ENCODE measurements around the gene VPS50.

VPS50 gene

DNA sequence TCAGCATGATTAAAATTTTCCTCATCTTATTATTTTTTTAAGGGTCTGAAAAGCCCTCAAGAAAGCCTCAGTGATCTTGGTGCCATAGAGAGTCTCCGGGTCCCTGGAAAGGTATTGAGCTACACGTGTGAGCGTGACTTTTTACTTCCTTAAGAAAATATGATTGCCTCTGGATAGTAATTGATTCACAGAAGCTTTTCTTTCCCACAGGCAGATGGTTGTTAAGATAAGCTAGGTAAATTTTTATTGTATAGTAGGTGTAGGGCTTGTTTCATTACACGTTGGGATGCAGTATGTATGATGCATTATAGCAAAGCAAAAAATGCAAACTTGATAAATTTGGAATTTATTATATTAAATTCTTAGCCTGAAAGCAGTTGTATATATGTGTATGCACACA lies 7.7 kb downstream of the VPS50 start:
- TF ChIP-seq, protein P1, sequence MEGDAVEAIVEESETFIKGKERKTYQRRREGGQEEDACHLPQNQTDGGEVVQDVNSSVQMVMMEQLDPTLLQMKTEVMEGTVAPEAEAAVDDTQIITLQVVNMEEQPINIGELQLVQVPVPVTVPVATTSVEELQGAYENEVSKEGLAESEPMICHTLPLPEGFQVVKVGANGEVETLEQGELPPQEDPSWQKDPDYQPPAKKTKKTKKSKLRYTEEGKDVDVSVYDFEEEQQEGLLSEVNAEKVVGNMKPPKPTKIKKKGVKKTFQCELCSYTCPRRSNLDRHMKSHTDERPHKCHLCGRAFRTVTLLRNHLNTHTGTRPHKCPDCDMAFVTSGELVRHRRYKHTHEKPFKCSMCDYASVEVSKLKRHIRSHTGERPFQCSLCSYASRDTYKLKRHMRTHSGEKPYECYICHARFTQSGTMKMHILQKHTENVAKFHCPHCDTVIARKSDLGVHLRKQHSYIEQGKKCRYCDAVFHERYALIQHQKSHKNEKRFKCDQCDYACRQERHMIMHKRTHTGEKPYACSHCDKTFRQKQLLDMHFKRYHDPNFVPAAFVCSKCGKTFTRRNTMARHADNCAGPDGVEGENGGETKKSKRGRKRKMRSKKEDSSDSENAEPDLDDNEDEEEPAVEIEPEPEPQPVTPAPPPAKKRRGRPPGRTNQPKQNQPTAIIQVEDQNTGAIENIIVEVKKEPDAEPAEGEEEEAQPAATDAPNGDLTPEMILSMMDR (IDR thresholded peaks at IDR 0.05; ENCODE audit: low read depth, low read length): no peak
- DNase-seq (ENCODE audit: extremely low read depth, low read depth): no peak

DNA sequence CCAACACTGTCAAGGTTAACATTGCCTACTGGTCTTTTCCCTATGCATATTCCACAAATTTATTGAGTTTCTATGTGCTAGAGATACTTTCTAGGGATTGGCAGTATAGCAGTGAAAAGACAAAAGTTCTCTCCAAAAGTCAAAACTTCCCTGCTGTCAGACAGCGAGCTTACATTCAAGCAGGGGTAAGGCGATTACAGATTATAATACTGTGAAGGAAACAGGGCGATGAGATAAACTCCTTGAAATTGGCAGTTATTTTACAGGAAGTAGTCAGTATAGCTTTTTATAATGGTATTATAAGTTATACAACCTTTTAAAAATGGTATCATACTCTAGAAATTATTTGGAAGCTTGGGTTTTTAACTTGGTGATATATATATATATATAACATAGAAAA lies 9.9 kb downstream of the VPS50 start:
- TF ChIP-seq, protein P1 (IDR thresholded peaks at IDR 0.05; ENCODE audit: low read depth, low read length): no peak
- no peak for DNase-seq (ENCODE audit: extremely low read depth, low read depth)

DNA sequence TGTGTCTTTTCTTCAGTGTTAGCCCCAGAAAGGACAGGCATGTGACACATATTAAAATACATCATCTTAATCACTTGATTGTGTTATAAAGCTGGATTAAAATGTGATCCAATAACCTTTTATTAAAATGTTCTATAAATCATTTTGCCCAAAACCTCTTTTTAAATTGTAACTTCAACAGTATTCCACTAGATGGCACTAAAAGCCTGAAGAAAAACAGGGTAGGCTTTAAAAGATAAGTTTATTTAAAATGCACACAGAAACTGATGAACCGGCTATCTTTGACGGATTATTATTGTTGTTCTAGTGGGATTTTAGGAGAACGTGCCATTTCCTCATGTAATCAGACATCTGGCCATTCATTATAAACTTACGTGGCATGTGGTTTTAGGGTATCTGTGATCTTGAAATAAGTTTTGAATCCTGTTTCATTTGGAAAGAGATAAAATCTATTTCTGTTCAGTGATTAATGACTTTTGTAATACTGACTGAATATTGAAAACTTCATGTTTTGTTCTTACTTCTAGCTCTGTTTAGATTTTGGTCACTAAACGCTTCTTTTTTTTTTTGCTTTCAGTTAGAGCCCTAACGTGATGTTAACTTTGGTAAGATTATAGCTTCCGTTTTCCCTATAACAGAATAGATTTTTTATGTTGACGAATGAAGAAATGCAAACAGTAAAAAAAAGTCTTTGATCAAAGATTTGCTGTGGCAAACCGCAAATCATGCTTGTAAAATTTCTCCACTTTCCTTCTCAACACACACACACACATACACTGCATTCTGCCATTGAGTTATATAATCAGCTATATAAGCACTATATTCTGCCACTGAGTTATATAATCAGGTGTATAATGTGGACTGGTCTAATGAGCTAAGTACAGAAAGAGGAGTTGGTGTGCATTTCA lies 13.6 kb downstream of the VPS50 start:
- DNase-seq (ENCODE audit: extremely low read depth, low read depth): no peak
- TF ChIP-seq, protein P1 (IDR thresholded peaks at IDR 0.05; ENCODE audit: low read depth, low read length): peak; percentile 43

DNA sequence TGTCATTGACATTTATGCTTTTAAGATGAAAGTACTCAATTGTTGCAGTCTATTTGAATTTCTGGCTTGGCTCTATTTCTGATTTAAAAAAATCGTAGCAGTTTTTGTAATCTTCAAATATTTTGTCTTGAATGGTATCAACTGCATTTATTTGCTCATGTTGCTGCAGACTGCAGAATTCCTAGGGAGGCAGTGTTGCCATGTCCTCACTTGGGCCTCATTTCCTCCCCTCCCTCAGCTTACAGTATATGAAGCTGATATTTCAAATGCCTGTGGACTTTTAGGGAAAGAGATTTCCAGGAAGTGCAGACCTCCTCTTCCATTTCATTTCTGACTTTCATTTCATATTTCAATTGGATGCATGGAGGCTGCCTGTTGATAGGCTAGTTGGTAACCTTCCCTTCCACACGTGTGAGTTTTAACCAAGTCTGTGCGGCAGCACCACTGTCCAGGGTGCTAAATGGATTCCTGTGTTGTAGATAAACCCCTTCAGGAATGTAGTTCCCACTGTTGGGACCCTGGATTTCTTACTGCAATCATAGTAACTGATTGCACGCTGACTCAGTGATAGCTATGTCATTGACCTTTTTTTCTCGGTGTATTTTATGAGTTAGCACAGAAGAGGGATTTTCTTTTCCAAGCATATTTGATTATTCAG lies 17.5 kb downstream of the VPS50 start:
- DNase-seq (ENCODE audit: extremely low read depth, low read depth): no peak
- TF ChIP-seq, protein P1 (IDR thresholded peaks at IDR 0.05; ENCODE audit: low read depth, low read length): no peak

DNA sequence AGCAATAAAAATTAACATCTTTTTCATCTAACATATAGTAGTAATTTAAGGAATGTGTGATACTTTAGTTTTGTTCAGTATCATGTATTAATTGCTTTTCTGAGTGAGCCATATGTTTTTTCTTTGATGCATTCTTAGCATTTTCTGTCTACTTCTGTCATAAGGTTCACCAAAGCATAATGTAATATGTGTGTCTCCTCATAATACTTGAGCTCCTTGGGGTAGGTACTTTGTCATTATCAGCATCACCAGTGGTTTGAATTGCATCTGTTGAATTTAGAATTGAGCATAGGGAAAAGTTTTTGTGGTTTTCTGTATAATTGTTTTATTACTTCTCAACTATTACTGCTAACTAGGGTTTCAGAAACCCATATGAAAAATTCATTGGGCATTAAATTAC lies 26.5 kb downstream of the VPS50 start:
- no peak for DNase-seq (ENCODE audit: extremely low read depth, low read depth)
- TF ChIP-seq, protein P1 (IDR thresholded peaks at IDR 0.05; ENCODE audit: low read depth, low read length): no peak

DNA sequence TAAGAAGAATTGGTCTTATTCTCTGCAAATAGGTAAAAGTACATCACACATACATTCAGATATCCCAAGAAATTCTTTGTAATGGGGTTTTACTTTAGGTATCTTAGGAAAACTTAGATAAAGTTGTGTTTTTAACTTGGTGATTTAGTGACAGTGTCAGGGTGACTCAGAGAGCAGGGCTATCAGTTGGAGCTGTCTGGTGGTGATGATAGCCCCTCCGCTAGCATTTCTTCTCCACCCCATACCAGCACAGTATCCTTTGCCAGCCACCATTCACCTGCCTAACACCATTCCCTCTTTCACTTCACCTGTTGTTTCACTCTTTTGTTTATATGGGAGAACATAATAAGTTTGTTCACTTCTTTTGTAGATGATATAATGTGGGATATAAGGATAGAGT lies 30.4 kb downstream of the VPS50 start:
- TF ChIP-seq, protein P1 (IDR thresholded peaks at IDR 0.05; ENCODE audit: low read depth, low read length): no peak
- no peak for DNase-seq (ENCODE audit: extremely low read depth, low read depth)

DNA sequence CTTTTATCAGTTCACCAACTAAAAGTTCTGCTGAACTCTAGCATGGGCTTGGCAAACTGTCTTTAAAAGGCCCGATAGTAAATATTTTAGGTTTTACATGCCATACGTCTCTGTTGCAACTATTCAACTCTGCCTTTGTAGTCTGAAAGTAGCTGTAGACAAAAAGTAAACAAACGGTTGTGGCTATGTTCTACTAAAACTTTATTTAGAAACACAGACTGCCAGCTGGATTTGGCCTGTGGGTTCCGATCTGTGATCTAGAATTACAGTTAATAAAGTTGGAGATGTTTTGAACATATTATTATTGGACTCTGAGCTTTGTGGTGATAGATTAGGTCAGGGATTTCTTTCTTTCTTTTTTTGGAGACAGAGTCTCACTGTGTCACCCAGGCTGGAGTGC lies 33.1 kb downstream of the VPS50 start:
- TF ChIP-seq, protein P1 (IDR thresholded peaks at IDR 0.05; ENCODE audit: low read depth, low read length): no peak
- DNase-seq (ENCODE audit: extremely low read depth, low read depth): no peak
